Myocyte (in vitro differentiated cells): ENCODE results near the gene SHISA9. TPM values are rescaled to one million over a fixed set of nuclear protein-coding genes. Genes with fewer than 3 reads are reported as not detected.

Experiments used
- DNase-seq: peaks from one replicate; pipeline ENCODE4 v3.0.0-alpha.2; 2012; ENCODE audit warnings: low read depth
- total RNA-seq: library from RNA; depleted of rRNA; stranded (reverse); fragments of >200 nt; gene quantifications from 2 replicates; pipeline ENCODE4 v1.2.3, GENCODE V29; 2014

SHISA9 gene
- total RNA-seq, 1 donor from 2014 or later, result 15.5 TPM

- no peak for DNase-seq
Observed at GRCh38 chr16:12944300-12944699, 42.9 kb downstream of the SHISA9 start.

DNA sequence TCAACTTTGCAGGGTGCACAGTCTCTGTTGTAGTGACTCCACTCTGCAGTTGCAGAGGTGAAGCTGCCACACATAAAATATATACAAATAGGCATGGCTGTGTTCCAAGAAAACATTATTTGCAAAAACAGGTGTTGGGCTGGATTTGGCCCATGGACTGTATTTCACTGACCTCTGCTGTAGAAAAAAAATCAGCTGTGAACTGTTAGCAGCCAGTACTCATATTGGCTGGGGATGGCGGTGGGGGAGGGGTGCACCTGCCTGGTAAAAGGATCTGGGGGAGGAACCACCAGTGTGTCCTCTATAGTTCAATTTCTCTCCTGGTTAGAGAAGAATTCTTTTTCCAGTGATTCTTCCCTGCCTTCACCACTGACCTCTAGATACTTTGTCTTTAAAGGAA, 50.0 kb downstream of the SHISA9 start:
- peak; percentile 73 for DNase-seq

- no peak for DNase-seq
Observed at GRCh38 chr16:12951976-12952375, 50.6 kb downstream of the SHISA9 start.

DNA sequence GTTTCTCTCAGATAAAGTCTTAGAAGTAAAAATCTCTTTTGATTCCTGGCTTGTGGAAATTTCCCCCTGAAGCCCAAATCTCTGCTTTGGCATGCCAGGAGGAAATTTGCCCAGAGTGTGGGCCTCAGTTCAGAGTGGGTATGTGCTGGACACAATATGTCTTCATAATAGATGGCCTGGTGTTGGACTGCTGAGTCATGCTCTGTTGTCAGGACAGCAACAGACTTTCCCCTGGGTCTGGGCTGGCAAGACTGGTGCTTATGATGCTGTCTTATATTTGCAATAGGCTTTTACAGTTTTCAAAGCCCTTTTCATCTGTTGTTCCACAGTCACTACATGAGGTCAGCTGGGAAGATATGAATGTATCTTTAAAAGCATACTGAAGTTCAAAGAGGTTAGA, 57.0 kb downstream of the SHISA9 start:
- DNase-seq, result peak; percentile 44

- no peak for DNase-seq
Observed at GRCh38 chr16:12959072-12959471, 57.7 kb downstream of the SHISA9 start.

GRCh38 chr16:12961626-12962025, 60.2 kb downstream of the SHISA9 start:
- DNase-seq, result no peak

GRCh38 chr16:12964461-12964860, 63.1 kb downstream of the SHISA9 start:
- no peak for DNase-seq

DNA sequence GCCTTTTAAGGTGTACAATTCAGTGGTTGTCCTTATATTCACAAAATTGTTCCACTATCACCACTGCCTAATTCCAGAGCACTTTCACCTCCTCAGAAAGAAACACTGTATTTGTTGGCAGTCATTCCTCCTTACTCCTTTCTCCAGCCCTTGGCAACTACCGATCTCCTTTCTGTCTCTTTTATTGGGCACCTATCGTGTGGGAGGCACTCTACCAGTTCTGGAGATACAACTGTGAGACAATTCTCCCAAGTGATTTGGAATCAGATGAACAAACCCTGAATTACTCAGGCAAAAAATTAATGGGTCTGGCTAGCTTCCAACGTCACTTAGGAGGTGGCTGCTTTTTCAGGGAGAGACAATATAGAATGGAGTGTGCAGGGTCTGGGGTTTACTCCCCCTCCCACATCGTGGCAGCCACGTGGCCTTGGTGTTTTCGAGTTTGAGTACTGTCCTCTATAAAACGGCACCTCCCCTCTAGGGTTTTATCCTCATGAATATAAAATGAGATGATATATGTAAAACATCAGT, 63.9 kb downstream of the SHISA9 start:
- DNase-seq, result no peak

DNA sequence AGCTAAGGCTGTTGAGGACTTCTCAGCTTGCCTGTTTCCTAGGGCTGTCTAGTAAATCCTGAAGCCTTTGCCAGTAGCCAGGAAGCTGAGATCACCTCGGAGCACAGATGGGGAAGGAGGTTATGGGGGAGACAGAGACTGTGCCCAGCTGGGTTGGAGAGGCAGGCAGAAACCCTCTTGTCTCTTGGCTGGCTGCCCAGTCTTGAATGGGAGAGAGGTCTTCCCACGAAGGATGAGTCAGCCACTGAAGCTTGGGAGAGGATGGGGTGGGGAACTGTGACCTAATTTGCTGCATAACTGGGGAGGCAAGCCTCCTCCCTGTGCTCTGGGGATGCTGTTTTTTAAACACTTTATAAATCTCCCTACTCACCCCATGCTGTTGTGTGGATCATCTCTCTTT, 69.8 kb downstream of the SHISA9 start:
- peak; percentile 99 for DNase-seq

DNA sequence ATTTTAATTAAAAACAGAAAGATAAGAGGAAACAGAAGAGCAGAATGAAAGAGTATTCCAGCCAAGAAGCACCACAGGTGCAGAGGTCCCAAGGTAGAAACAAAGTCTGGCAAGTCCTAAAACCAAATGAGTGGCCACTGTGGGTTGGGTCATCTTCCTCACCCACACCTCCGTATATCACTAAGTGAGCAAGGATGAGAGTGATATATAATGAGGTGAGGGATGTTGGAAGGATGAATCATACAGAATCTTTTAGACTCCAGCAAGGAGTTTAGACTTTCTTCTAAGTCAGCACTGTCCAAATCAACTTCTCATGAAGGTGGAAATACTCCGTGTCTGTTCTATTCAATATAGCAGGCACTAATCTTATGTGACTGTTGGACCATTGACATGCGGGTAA, 70.8 kb downstream of the SHISA9 start:
- no peak for DNase-seq

- no peak for DNase-seq
Observed at GRCh38 chr16:12975766-12976165, 74.4 kb downstream of the SHISA9 start.

- DNase-seq, result no peak
Observed at GRCh38 chr16:12976496-12976895, 75.1 kb downstream of the SHISA9 start.

GRCh38 chr16:12976936-12977335, 75.5 kb downstream of the SHISA9 start:
- DNase-seq, result peak; percentile 55

- peak; percentile 62 for DNase-seq
Observed at GRCh38 chr16:12985516-12985915, 84.1 kb downstream of the SHISA9 start.

DNA sequence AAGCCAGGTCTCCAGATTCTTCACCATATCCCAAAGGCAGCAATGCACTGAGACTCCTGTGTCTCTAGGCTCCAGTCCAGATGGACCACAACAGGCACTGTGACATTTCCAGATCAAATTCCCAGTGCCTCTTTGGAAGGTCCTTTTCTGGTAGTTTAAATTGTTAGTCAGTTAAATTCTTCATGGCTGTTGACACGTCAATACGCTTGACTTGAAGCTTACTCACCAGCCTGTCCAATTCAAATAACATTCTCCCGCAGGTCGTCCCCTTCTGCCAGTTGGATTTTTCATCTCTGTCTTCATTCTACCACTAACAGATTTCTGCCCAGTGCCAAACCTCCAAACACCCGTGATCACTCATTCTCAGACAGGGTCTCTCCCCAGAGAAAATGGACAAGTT, 86.7 kb downstream of the SHISA9 start:
- DNase-seq, result peak; percentile 81

- DNase-seq, result no peak
Observed at GRCh38 chr16:12992066-12992465, 90.7 kb downstream of the SHISA9 start.

- peak; percentile 87 for DNase-seq
Observed at GRCh38 chr16:12994402-12994801, 93.0 kb downstream of the SHISA9 start.

DNA sequence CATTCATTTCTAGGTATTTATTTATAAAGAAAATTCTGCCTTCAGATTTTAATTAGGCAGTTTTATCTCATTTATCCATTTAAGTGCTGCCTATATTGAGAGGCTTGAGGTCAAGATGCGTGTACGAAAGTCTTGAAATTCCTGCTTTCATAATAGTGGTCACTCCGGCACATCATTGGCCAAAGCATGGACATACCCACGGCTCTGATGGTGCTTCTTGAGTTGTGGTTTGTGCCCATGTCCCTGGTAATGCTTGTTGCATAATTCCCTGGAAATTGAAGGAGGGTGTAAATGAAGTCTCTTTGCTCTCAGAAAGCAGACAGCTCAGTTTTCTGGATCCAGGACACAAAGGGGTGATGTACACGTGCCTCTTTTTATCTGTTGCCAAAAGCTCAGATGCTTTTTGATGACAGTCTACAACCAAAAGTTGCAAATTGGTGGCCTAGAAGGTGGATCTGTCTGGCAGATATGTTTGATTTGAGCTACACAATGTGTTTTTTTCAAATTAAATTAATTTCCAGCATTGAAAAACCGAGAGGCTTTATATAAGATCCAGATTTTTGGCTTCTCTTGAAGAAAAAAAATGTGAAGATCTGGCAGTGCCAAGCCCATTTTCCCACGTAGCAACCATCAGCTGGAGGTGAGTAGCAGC, 94.4 kb downstream of the SHISA9 start:
- peak; percentile 50 for DNase-seq

GRCh38 chr16:12998361-12999085, 97.1 kb downstream of the SHISA9 start:
- DNase-seq, result no peak

- no peak for DNase-seq
Observed at GRCh38 chr16:12999368-12999767, 98.0 kb downstream of the SHISA9 start.

DNA sequence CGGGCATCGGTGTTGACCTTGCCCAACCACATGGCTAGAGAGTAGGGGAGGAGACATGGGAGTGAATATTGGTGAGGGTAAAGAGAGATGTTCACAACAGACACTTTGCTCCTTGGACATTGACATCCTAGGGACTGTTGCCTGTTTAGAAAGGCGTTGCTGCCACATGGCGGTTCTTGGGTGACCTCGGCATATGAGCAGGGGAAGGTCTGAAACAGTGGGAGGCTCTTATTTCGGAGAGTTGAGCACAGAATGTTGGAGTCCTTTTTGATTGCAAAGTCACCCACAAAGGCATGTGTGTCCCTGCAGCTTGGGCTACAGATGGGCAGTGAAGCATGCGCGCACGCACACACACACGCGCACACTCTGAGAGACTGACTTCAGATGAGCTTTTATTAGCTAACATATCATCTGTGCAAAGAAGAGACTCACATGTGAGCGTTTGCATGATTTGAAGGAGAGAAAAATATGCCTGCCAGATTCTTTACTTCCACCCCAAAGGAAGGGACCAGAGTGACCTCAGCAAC, 104.4 kb downstream of the SHISA9 start:
- DNase-seq, result no peak

GRCh38 chr16:13012601-13013000, 111.2 kb downstream of the SHISA9 start:
- no peak for DNase-seq

- DNase-seq, result no peak
Observed at GRCh38 chr16:13013043-13013442, 111.6 kb downstream of the SHISA9 start.
